ENCODE data around the gene GUCD1. TPM values are rescaled to one million over a fixed set of nuclear protein-coding genes. Genes with fewer than 3 reads are reported as not detected.

The GUCD1 gene
- total RNA-seq, 4 donors from 2014 or later = 56.7 to 498 (median 277) TPM

GRCh38 chr22:24500277-24500820 lies 54.6 kb downstream of the GUCD1 start:
- intact Hi-C loops (cut with DNase I; ENCODE audit: low total_unique reads) = loop anchor here (10.0 kb wide), 1 partner anchor 76 kb away; the partner anchor contains the start of gene ADORA2A
- H3K36me3 ChIP-seq = no peaks in the 10 kb centered on the region
- in situ Hi-C loops (cut with MboI; ENCODE audit: low pct_ligation_motif_present in 1 of 4, low pct_unique_long_range_greater_than_20kb in 1 of 4, low sequenced_read_pairs in 3 of 4) = loop anchor here in 1 of 4 donors (10.0 kb wide), 1 partner anchor 86 kb away; no protein-coding TSS in a partner anchor
- peaks cover 0 to under 1% (median 0%) of the 10 kb centered on the region in 4 donors for H3K4me1 ChIP-seq
- TF ChIP-seq EP300 (IDR thresholded peaks at IDR 0.05; ENCODE audit: low read depth) = no peak
- TF ChIP-seq POLR2AphosphoS5 (IDR thresholded peaks at IDR 0.05) = no peak
- no peak for TF ChIP-seq POLR2A (IDR thresholded peaks at IDR 0.05)
- no peak for TF ChIP-seq CTCF (IDR thresholded peaks at IDR 0.05)
- DNase-seq = no peak
- H3K27ac ChIP-seq = no peak overlapping the region
- H3K4me3 ChIP-seq = no peak overlapping the region
- H3K27me3 ChIP-seq = peaks cover 3% of the 10 kb centered on the region
- H3K9me3 ChIP-seq = no peaks in the 10 kb centered on the region
- WGBS, 2 donors (ENCODE audit: low coverage in 1 of 2) = 87% methylated on average over 16 of the region's 16 CpGs; no CpG with 5 or more reads in 1 of the 2 donors

GRCh38 chr22:24499706-24500276 lies 55.1 kb downstream of the GUCD1 start:
- peaks cover 0 to 2% (median 2%) of the 10 kb centered on the region in 4 donors for H3K4me1 ChIP-seq
- intact Hi-C loops (cut with DNase I; ENCODE audit: low total_unique reads) = loop anchor here (10.0 kb wide), 1 partner anchor 75 kb away; the partner anchor contains the start of gene ADORA2A
- TF ChIP-seq POLR2A (IDR thresholded peaks at IDR 0.05) = no peak
- TF ChIP-seq EP300 (IDR thresholded peaks at IDR 0.05; ENCODE audit: low read depth) = no peak
- TF ChIP-seq CTCF (IDR thresholded peaks at IDR 0.05) = no peak
- no peak for TF ChIP-seq POLR2AphosphoS5 (IDR thresholded peaks at IDR 0.05)

GRCh38 chr22:24498824-24499223 lies 56.1 kb downstream of the GUCD1 start:
- Histone ChIP-seq H3K36me3 (no peaks in the 10 kb centered on the region), H3K9me3 (no peaks in the 10 kb centered on the region), H3K27ac (no peak overlapping the region), H3K4me1 (peaks cover 0 to 9% (median 8%) of the 10 kb centered on the region in 4 donors), H3K4me3 (no peak overlapping the region), H3K27me3 (peaks cover 18% of the 10 kb centered on the region)
- intact Hi-C loops (cut with DNase I; ENCODE audit: low total_unique reads) = no loop called here
- TF ChIP-seq EP300 (IDR thresholded peaks at IDR 0.05; ENCODE audit: low read depth) (no peak), CTCF (IDR thresholded peaks at IDR 0.05) (no peak), POLR2AphosphoS5 (IDR thresholded peaks at IDR 0.05) (no peak), POLR2A (IDR thresholded peaks at IDR 0.05) (no peak)
- 88 to 95% methylated on average over 6 to 11 of the region's 11 CpGs for WGBS, 2 donors (ENCODE audit: low coverage in 1 of 2)
- no peak for DNase-seq
- in situ Hi-C loops (cut with MboI; ENCODE audit: low pct_ligation_motif_present in 1 of 4, low pct_unique_long_range_greater_than_20kb in 1 of 4, low sequenced_read_pairs in 3 of 4) = no loop called here

More at GRCh38 chr22:24499706-24500276, 55.1 kb downstream of the GUCD1 start:
- in situ Hi-C loops (cut with MboI; ENCODE audit: low pct_ligation_motif_present in 1 of 4, low pct_unique_long_range_greater_than_20kb in 1 of 4, low sequenced_read_pairs in 3 of 4) = loop anchor here in 1 of 4 donors (10.0 kb wide), 1 partner anchor 85 kb away; no protein-coding TSS in a partner anchor
- no peak overlapping the region for H3K4me3 ChIP-seq
- H3K36me3 ChIP-seq = no peaks in the 10 kb centered on the region
- no peaks in the 10 kb centered on the region for H3K9me3 ChIP-seq
- H3K27me3 ChIP-seq = peaks cover 9% of the 10 kb centered on the region
- 91% methylated on average over 10 of the region's 10 CpGs; no CpG with 5 or more reads in 1 of the 2 donors for WGBS, 2 donors (ENCODE audit: low coverage in 1 of 2)
- no peak for DNase-seq
- no peak overlapping the region for H3K27ac ChIP-seq

GRCh38 chr22:24497841-24498258 lies 57.1 kb downstream of the GUCD1 start:
- peaks cover 0 to 9% (median 8%) of the 10 kb centered on the region in 4 donors for H3K4me1 ChIP-seq
- H3K27me3 ChIP-seq = peaks cover 28% of the 10 kb centered on the region
- H3K4me3 ChIP-seq = no peak overlapping the region
- DNase-seq = no peak
- WGBS, 2 donors (ENCODE audit: low coverage in 1 of 2) = 67 to 84% methylated on average over 1 to 2 of the region's 2 CpGs
- H3K36me3 ChIP-seq = no peaks in the 10 kb centered on the region
- in situ Hi-C loops (cut with MboI; ENCODE audit: low pct_ligation_motif_present in 1 of 4, low pct_unique_long_range_greater_than_20kb in 1 of 4, low sequenced_read_pairs in 3 of 4) (no loop called here), intact Hi-C loops (cut with DNase I; ENCODE audit: low total_unique reads) (no loop called here)
- no peaks in the 10 kb centered on the region for H3K9me3 ChIP-seq
- no peak overlapping the region for H3K27ac ChIP-seq
- no peak for TF ChIP-seq POLR2AphosphoS5 (IDR thresholded peaks at IDR 0.05)
- no peak for TF ChIP-seq POLR2A (IDR thresholded peaks at IDR 0.05)
- no peak for TF ChIP-seq CTCF (IDR thresholded peaks at IDR 0.05)
- TF ChIP-seq EP300 (IDR thresholded peaks at IDR 0.05; ENCODE audit: low read depth) = no peak
